22Rv1 (cell line): ENCODE results near the gene POLD4.

Source experiments
- CTCF ChIP-seq: fragments of 450-650 bp; IDR thresholded peaks from 2 replicates; pipeline ENCODE4 v1.5.1; 2017; ENCODE audit warnings: mild to moderate bottlenecking
- ZFX ChIP-seq: fragments of 450-650 bp; IDR thresholded peaks from 2 replicates; pipeline ENCODE4 v1.6.1; 2017; ENCODE audit warnings: antibody characterized with exemption, borderline replicate concordance

GRCh38 chr11:67371189-67371910 is 18.0 kb upstream of the POLD4 start:
- TF ChIP-seq CTCF (peak; percentile 24), ZFX (no peak)
